ENCODE measurements around the gene ENKUR.
A peak's percentile ranks its signal among the peaks of the same experiment; 100 is the strongest.

Gene ENKUR

GRCh38 chr10:25015828-25016375, at the start of gene ENKUR:
Gene ENKUR, minus strand, starts transcription at chr10:25016158. Its CDS starts 222 bp downstream, at chr10:25015936.
- DNase-seq: peak; percentile 95

GRCh38 chr10:25064401-25064800, 48.4 kb upstream of the ENKUR start:
- DNase-seq: no peak

GRCh38 chr10:25063644-25064043, 47.7 kb upstream of the ENKUR start:
- no peak for DNase-seq

- no peak for DNase-seq
These were observed 47.2 kb upstream of the ENKUR start for GRCh38 chr10:25063157-25063556.

GRCh38 chr10:25061711-25062449, 45.9 kb upstream of the ENKUR start:
- DNase-seq: no peak

- DNase-seq: no peak
These were observed 45.2 kb upstream of the ENKUR start for GRCh38 chr10:25061125-25061524.

- no peak for DNase-seq
These were observed 44.0 kb upstream of the ENKUR start for GRCh38 chr10:25059990-25060389.

- no peak for DNase-seq
These were observed 41.9 kb upstream of the ENKUR start for GRCh38 chr10:25057886-25058285.

- no peak for DNase-seq
These were observed 40.8 kb upstream of the ENKUR start for GRCh38 chr10:25056726-25057125.

- no peak for DNase-seq
These were observed 36.1 kb upstream of the ENKUR start for GRCh38 chr10:25052012-25052411.

GRCh38 chr10:25050402-25050801, 34.4 kb upstream of the ENKUR start:
- DNase-seq: no peak

GRCh38 chr10:25049966-25050365, 34.0 kb upstream of the ENKUR start:
- no peak for DNase-seq

- DNase-seq: no peak
These were observed 32.5 kb upstream of the ENKUR start for GRCh38 chr10:25048450-25048849.

GRCh38 chr10:25047591-25048301, 31.8 kb upstream of the ENKUR start:
- peak; percentile 57 for DNase-seq

- DNase-seq: no peak
These were observed 31.1 kb upstream of the ENKUR start for GRCh38 chr10:25047088-25047487.

GRCh38 chr10:25046641-25047040, 30.7 kb upstream of the ENKUR start:
- DNase-seq: no peak

GRCh38 chr10:25039531-25039930, 23.6 kb upstream of the ENKUR start:
- DNase-seq: peak; percentile 41

GRCh38 chr10:25038325-25038724, 22.4 kb upstream of the ENKUR start:
- no peak for DNase-seq

GRCh38 chr10:25036381-25036780, 20.4 kb upstream of the ENKUR start:
- DNase-seq: no peak

- no peak for DNase-seq
These were observed 13.6 kb upstream of the ENKUR start for GRCh38 chr10:25029519-25029918.

- DNase-seq: no peak
These were observed 12.8 kb upstream of the ENKUR start for GRCh38 chr10:25028711-25029110.

- DNase-seq: peak; percentile 54
These were observed 10.5 kb upstream of the ENKUR start for GRCh38 chr10:25026463-25026862.

- no peak for DNase-seq
These were observed 8.6 kb upstream of the ENKUR start for GRCh38 chr10:25024528-25024927.

- peak; percentile 18 for DNase-seq
These were observed 7.3 kb upstream of the ENKUR start for GRCh38 chr10:25023278-25023677.

All from hematopoietic multipotent progenitor cell treated with erythropoietin and hydrocortisone succinate and interleukin-3 and kit ligand, for 4 days (in vitro differentiated cells).